BLaER1 (cell line): ENCODE data around the gene GALT.
A peak's percentile ranks its signal among the peaks of the same experiment; 100 is the strongest.
"Not testable (repeated sequence)": the region's sequence is repeated elsewhere in the genome, so short reads cannot be mapped to it uniquely, and the experiment has no call there.

Source experiments
- H3K27ac ChIP-seq: shearing (Covaris generic); formaldehyde crosslinking; 2 replicates; pipeline ENCODE4 v1.8.1; 2022
- H3K27me3 ChIP-seq: shearing (Covaris generic); formaldehyde crosslinking; 2 replicates; pipeline ENCODE4 v1.8.1; 2022
- H3K36me3 ChIP-seq: shearing (Covaris generic); formaldehyde crosslinking; 2 replicates; pipeline ENCODE4 v1.8.1; 2022
- H3K4me1 ChIP-seq: shearing (Covaris generic); formaldehyde crosslinking; 2 replicates; pipeline ENCODE4 v1.8.1; 2022
- H3K4me2 ChIP-seq: shearing (Covaris generic); formaldehyde crosslinking; 2 replicates; pipeline ENCODE4 v1.8.1; 2022
- H3K4me3 ChIP-seq: shearing (Covaris generic); formaldehyde crosslinking; 2 replicates; pipeline ENCODE4 v1.8.1; 2022
- H3K9ac ChIP-seq: shearing (Covaris generic); formaldehyde crosslinking; 2 replicates; pipeline ENCODE4 v1.8.1; 2022
- H3K9me3 ChIP-seq: shearing (Covaris generic); formaldehyde crosslinking; 2 replicates; pipeline ENCODE4 v1.8.1; 2022
- H4K20me1 ChIP-seq: shearing (Covaris generic); formaldehyde crosslinking; 2 replicates; pipeline ENCODE4 v1.8.1; 2022
- Cebpa-rat ChIP-seq: shearing (Covaris generic); IDR thresholded peaks from 2 replicates; pipeline ENCODE4 v1.8.1; 2022

Gene GALT

DNA sequence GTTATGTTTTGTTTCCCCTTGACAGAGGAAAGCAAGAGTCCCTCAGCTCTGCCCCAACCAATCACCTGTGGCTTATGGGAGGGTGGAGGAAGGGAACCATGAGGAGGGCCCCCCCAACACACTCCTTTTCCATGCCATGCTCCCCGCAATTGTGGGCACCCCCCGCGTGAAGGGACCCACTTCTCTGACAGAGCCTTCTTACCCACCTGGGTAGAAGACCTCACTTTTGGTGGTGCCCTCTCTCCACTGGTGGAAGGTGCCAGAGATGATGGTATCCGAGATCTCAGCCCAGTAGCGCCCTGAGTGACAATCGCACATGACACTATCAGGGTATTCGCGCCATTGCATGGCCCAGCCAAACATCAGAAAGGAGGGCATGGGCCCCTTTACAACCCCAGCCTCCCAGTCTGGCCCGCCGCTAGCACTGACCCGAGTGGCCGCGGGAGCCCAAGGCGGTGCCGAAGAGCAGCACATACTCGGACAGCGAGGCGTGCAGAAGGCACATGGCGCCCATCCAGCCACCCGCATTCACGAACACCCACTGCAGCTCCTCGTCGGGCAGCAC lies 9.6 kb upstream of the GALT start:
- Histone ChIP-seq H3K9me3 (no peaks in the 10 kb centered on the region), H3K27ac (peak overlapping the region; percentile 84), H3K4me1 (peaks cover 47% of the 10 kb centered on the region), H3K9ac (peak overlapping the region; percentile 87), H3K36me3 (peaks cover 11% of the 10 kb centered on the region), H3K4me3 (peak overlapping the region; percentile 77), H3K27me3 (peaks cover 3% of the 10 kb centered on the region; the same call in 1 of the 2 replicates), H3K4me2 (peak overlapping the region; percentile 91), H4K20me1 (peaks cover 43% of the 10 kb centered on the region)
- no peak for TF ChIP-seq Cebpa-rat

DNA sequence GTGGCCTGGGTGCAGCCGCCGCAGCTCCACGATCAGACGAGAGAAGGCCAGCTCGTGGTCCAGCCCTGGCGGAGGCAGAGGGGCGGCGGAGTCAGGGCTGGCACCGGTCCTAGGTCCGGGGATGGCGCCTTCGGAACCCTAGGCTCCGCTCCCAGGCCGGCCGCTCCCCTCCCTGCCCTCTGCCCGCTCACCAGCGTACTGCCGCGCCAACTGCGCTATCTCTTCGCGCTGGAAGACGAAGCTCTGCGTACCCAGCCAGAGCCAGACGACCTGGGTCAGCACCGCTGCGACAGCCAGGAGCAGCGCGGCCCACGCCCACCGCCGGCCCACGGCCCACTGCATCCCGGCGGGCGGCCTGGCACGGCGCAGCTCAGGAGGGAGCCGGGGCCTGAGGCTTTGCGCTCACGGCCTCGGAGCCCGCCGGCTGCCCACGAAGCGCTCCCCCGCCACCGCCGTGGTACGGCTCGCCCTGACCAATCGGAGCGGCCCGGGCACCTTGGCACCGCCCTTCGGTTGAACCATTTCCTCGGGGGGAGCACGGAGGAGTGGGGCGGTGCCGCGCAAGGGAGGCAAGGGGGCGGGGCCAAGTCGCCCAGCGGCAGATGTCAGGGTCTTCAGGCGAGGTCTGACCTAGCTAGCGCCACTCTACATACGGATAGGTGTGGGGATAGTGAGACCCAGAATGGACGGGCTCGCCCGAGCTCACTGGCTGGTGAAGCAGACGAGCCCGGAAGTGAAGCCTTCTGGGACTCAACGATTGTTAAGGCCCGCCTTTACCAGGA lies 8.9 kb upstream of the GALT start, which contains the start of gene SIGMAR1:
Gene SIGMAR1, minus strand, starts transcription at position 432 of the 782 bp plus-strand sequence. Its CDS starts 90 bp downstream, at position 342.
- peak within 1 kb of the TSS; percentile 84 for H3K27ac ChIP-seq
- H3K4me1 ChIP-seq = peaks cover 47% of the 10 kb centered on the region
- peaks cover 11% of the 10 kb centered on the region for H3K36me3 ChIP-seq
- no peaks in the 10 kb centered on the region for H3K27me3 ChIP-seq
- peaks cover 37% of the 10 kb centered on the region for H4K20me1 ChIP-seq
- no peak for TF ChIP-seq Cebpa-rat
- H3K9ac ChIP-seq = peak within 1 kb of the TSS; percentile 87
- no peaks in the 10 kb centered on the region for H3K9me3 ChIP-seq
- H3K4me2 ChIP-seq = peak within 1 kb of the TSS; percentile 91
- H3K4me3 ChIP-seq = peak within 1 kb of the TSS; percentile 77

DNA sequence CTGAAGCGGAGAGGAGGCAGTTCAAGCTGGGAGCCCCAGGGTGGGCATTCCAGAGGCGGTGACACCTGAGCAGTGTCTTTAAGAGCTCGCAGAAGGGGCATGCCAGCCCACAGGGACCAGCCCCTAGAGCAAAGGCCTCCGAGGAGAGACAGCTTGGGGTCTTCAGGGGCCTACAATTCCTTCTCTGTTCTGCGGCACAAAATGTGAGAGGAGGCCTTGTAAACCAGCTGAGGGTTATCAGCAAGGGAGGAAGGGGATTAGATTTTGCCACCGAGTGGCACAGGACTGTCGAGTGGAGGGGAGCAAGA lies 8.4 kb upstream of the GALT start:
- H3K9ac ChIP-seq = peak overlapping the region; percentile 87

DNA sequence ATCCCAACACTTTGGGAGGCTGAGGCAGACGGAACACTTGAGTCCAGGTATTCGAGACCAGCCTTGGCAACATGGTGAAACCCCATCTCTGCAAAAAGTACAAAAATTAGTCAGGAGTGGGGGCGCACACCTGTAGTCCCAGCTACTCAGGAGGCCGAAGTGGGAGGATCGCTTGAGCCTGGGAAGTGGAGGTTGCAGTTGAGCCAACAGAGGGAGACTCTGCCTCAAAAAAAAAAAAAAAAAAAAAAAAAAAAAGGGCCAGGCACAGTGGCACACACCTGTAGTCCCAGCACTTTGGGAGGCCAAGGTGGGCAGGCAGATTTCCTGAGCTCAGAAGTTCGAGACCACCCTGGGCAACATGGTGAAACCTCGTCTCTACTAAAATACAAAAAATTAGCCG lies 7.2 kb upstream of the GALT start:
- Histone ChIP-seq H3K4me1 (peaks cover 38% of the 10 kb centered on the region), H3K36me3 (peaks cover 11% of the 10 kb centered on the region), H4K20me1 (peaks cover 21% of the 10 kb centered on the region)
- not testable (repeated sequence) for H3K9ac ChIP-seq, H3K4me2 ChIP-seq, H3K27ac ChIP-seq, H3K27me3 ChIP-seq, H3K9me3 ChIP-seq, H3K4me3 ChIP-seq

More for the DNA sequence above, 8.4 kb upstream of the GALT start:
- Histone ChIP-seq H3K4me1 (peaks cover 47% of the 10 kb centered on the region), H4K20me1 (peaks cover 33% of the 10 kb centered on the region), H3K36me3 (peaks cover 11% of the 10 kb centered on the region), H3K4me2 (peak overlapping the region; percentile 91), H3K4me3 (peak overlapping the region; percentile 77), H3K9me3 (no peaks in the 10 kb centered on the region), H3K27ac (peak overlapping the region; percentile 84), H3K27me3 (no peaks in the 10 kb centered on the region)
- TF ChIP-seq Cebpa-rat = no peak

DNA sequence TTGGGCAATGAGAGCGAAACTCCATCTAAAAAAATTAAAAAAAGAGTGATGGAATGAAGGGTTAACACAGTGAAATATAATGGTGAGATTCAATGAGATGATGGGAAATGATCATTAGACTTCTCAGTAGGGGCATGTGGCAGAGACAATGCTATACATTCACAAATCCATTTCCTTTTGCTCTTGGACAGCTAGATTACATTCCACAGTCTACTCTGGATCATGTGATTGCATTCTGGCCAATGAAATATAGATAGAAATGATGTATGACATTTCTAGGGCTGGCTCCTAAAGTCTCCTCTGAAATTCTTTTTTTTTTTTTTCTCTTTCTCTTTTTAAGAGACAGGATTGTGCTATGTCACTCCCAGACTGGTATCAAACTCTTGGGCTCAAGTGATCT lies 3.8 kb upstream of the GALT start:
- no peak overlapping the region for H3K4me3 ChIP-seq
- no peaks in the 10 kb centered on the region for H3K36me3 ChIP-seq
- H3K27me3 ChIP-seq = no peaks in the 10 kb centered on the region
- H4K20me1 ChIP-seq = peaks cover 8% of the 10 kb centered on the region
- TF ChIP-seq Cebpa-rat = no peak
- H3K9me3 ChIP-seq = no peaks in the 10 kb centered on the region
- no peak overlapping the region for H3K9ac ChIP-seq
- peaks cover 22% of the 10 kb centered on the region for H3K4me1 ChIP-seq
- no peak overlapping the region for H3K4me2 ChIP-seq
- H3K27ac ChIP-seq = no peak overlapping the region

DNA sequence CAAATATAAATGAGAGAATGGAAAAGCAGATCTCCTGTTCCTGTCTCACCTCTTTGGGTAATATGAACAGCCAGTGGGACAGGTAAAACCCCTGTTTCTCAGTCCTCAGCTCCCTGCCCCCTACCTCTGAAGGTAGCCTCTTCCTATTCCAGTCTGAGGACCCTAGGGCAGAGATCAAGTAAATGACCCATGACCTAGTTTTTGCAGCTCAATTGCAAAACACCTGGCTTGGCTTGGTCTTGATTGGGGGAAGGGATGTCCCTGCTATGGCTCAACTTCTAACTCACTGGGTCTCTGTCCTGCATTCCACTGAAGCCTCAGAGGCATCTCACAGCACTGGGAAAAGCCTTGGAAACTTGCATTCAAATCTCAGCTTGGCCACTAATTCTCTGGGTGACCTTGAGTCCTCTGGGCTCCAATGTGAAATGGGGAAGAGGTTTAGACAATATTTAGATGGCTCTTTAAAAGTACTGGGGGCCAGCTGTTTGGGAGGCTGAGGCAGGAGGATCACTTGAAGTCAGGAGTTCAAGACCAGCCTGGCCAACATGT lies 1.6 kb upstream of the GALT start:
- Histone ChIP-seq H3K27ac (no peak overlapping the region), H3K4me2 (no peak overlapping the region), H3K4me3 (no peak overlapping the region), H3K9me3 (no peaks in the 10 kb centered on the region), H3K4me1 (peaks cover 27% of the 10 kb centered on the region), H3K27me3 (no peaks in the 10 kb centered on the region), H4K20me1 (peaks cover 20% of the 10 kb centered on the region), H3K36me3 (peaks cover 21% of the 10 kb centered on the region), H3K9ac (no peak overlapping the region)
- no peak for TF ChIP-seq Cebpa-rat

DNA sequence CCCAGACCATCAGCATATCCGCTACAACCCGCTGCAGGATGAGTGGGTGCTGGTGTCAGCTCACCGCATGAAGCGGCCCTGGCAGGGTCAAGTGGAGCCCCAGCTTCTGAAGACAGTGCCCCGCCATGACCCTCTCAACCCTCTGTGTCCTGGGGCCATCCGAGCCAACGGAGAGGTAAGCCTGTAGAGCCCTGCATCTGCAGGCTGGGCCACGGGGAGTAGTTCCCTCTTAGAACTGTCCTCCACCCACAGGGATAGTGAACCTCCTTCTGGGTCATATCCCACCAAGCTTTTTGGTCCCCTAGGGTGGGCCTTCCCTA lies 569 bp downstream of the GALT start:
- H3K4me3 ChIP-seq = peak overlapping the region; percentile 90
- no peaks in the 10 kb centered on the region for H3K27me3 ChIP-seq
- H3K9ac ChIP-seq = peak overlapping the region; percentile 87
- H3K27ac ChIP-seq = peak overlapping the region; percentile 86
- no peaks in the 10 kb centered on the region for H3K9me3 ChIP-seq
- H4K20me1 ChIP-seq = peaks cover 20% of the 10 kb centered on the region
- peak overlapping the region; percentile 99 for H3K4me2 ChIP-seq
- H3K36me3 ChIP-seq = peaks cover 36% of the 10 kb centered on the region
- TF ChIP-seq Cebpa-rat = no peak
- H3K4me1 ChIP-seq = peaks cover 27% of the 10 kb centered on the region

DNA sequence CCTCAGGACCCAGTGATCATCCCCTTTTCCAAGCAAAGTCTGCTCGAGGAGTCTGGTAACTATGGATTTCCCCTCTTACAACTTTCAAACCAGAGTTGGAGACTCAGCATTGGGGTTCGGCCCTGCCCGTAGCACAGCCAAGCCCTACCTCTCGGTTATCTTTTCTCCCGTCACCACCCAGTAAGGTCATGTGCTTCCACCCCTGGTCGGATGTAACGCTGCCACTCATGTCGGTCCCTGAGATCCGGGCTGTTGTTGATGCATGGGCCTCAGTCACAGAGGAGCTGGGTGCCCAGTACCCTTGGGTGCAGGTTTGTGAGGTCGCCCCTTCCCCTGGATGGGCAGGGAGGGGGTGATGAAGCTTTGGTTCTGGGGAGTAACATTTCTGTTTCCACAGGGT lies 1.2 kb downstream of the GALT start:
- peak overlapping the region; percentile 99 for H3K4me2 ChIP-seq
- peak overlapping the region; percentile 87 for H3K9ac ChIP-seq
- H3K4me1 ChIP-seq = peaks cover 33% of the 10 kb centered on the region
- peaks cover 20% of the 10 kb centered on the region for H4K20me1 ChIP-seq
- peaks cover 36% of the 10 kb centered on the region for H3K36me3 ChIP-seq
- TF ChIP-seq Cebpa-rat = no peak
- H3K4me3 ChIP-seq = peak overlapping the region; percentile 90
- H3K27me3 ChIP-seq = no peaks in the 10 kb centered on the region
- H3K9me3 ChIP-seq = no peaks in the 10 kb centered on the region
- H3K27ac ChIP-seq = peak overlapping the region; percentile 86

DNA sequence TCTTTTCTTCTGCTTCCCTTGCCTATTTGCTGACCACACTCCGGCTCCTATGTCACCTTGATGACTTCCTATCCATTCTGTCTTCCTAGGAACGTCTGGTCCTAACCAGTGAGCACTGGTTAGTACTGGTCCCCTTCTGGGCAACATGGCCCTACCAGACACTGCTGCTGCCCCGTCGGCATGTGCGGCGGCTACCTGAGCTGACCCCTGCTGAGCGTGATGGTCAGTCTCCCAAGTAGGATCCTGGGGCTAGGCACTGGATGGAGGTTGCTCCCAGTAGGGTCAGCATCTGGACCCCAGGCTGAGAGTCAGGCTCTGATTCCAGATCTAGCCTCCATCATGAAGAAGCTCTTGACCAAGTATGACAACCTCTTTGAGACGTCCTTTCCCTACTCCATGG lies 2.2 kb downstream of the GALT start:
- Histone ChIP-seq H3K36me3 (peaks cover 36% of the 10 kb centered on the region), H3K27ac (no peak overlapping the region), H3K4me3 (0 out of 2 replicates have a peak overlapping the region, but pooled peaks have one; percentile 90), H3K4me1 (peaks cover 43% of the 10 kb centered on the region), H3K27me3 (no peaks in the 10 kb centered on the region), H4K20me1 (peaks cover 20% of the 10 kb centered on the region), H3K9ac (no peak overlapping the region), H3K4me2 (no peak overlapping the region; the same call in 1 of the 2 replicates), H3K9me3 (no peaks in the 10 kb centered on the region)
- TF ChIP-seq Cebpa-rat = no peak

DNA sequence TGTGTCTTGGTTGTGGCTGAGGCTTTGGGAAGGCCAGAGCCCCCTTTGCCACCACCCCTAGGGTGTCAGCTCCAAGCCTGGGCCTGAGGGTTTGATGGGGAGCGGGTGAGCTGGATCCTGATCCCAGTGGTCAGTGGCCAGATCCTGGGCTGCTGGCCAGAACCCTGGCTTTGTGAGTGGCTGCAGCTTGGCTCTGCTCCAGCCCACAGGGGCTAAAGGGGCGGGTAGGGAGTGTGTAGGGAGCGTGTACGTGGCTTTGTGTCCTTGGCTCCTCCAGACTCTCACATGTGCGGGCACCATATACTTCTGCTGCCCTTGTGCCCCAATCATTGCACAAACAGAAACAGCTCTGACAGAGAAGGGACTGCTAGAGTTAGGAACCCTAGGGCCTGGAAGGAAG lies 4.3 kb downstream of the GALT start:
- Histone ChIP-seq H3K27me3 (no peaks in the 10 kb centered on the region), H3K36me3 (peaks cover 36% of the 10 kb centered on the region), H3K4me3 (no peak overlapping the region), H3K9me3 (no peaks in the 10 kb centered on the region), H3K4me1 (peaks cover 41% of the 10 kb centered on the region), H3K9ac (no peak overlapping the region), H3K27ac (no peak overlapping the region), H4K20me1 (peaks cover 20% of the 10 kb centered on the region), H3K4me2 (no peak overlapping the region)
- no peak for TF ChIP-seq Cebpa-rat
